ENCODE results near the gene HBE1.

HBE1 gene

DNA sequence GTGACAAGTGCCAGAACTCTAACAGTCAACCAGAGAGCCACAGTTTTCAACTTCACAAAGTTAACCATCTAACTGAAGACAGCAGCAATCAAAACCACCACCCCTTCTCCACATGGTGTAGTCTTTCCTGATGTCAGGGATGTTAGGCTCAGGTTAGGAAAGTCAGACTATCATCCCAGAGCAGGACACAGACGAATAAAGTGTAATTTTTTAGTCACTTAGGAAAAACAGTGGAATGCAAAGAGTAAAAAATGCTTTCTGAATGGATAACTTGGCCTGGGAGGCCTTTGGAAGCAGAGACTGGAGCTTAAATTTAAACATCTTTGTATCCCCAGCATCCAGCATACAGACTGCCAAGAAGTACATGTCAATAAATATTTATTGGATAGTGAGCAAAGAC lies 16.6 kb upstream of the HBE1 start:
- no peak for DNase-seq (ENCODE audit: extremely low spot score, insufficient read length, low read depth)
- FAIRE-seq = no peak

DNA sequence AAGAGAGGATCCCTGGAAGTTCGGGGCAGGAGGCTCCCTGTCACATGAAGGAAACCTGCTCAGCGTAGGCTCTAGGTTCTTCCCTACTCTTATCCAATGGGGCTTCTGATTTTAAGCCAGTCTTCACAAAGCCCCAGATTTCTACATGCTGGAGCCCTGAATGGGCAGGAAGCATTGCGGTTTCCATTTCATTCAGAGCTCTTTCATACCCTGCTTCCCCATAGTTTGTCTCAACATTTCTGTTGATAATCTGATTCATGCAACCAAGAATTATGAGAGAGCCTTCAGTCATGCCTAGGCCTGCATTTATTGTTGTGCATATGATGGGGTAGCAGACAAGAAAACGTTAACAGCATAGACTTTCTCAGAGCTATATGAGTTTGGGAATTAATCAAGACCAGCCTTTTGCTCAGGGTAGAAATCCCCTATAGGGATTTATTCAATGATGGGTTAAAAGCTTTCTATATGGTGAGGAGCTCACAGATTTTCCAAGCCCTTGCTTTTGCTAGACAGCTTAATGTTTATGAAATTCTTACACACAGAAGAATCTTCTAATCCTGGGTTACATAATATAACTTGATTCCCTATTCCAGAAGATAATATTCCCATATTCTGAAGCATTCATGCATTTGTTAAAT lies 16.1 kb upstream of the HBE1 start:
- FAIRE-seq (no peak), DNase-seq (ENCODE audit: extremely low spot score, insufficient read length, low read depth) (no peak)

- FAIRE-seq (no peak), DNase-seq (ENCODE audit: extremely low spot score, insufficient read length, low read depth) (no peak)
These were observed 14.9 kb upstream of the HBE1 start for GRCh38 chr11:5284637-5285036.

- FAIRE-seq (no peak), DNase-seq (ENCODE audit: extremely low spot score, insufficient read length, low read depth) (no peak)
These were observed 14.1 kb upstream of the HBE1 start for GRCh38 chr11:5283882-5284281.

GRCh38 chr11:5283086-5283485 lies 13.3 kb upstream of the HBE1 start:
- DNase-seq (ENCODE audit: extremely low spot score, insufficient read length, low read depth) (no peak), FAIRE-seq (no peak)

DNA sequence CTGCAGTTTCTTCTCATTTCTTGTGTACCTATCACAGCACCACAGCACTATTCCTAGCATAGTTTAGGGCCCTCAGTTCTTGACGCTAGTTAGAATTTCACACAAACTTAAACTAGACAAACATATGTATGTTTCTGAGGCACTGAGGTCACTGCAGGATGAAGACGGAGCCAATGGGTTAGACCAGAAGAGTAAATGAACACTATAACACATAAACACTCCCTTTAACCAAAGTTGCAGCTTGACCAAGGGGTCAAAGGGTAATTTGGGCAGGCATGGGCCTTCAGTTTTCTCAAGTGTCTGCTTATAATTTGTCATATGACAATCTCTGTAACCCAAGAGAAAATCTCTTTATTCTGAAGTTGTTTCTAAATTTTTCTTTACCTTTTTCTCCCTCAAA lies 12.9 kb upstream of the HBE1 start:
- FAIRE-seq (no peak), DNase-seq (ENCODE audit: extremely low spot score, insufficient read length, low read depth) (no peak)

GRCh38 chr11:5281596-5281995 lies 11.9 kb upstream of the HBE1 start:
- FAIRE-seq = no peak
- no peak for DNase-seq (ENCODE audit: extremely low spot score, insufficient read length, low read depth)

GRCh38 chr11:5280582-5281102 lies 10.9 kb upstream of the HBE1 start:
- FAIRE-seq = peak; percentile 86

DNA sequence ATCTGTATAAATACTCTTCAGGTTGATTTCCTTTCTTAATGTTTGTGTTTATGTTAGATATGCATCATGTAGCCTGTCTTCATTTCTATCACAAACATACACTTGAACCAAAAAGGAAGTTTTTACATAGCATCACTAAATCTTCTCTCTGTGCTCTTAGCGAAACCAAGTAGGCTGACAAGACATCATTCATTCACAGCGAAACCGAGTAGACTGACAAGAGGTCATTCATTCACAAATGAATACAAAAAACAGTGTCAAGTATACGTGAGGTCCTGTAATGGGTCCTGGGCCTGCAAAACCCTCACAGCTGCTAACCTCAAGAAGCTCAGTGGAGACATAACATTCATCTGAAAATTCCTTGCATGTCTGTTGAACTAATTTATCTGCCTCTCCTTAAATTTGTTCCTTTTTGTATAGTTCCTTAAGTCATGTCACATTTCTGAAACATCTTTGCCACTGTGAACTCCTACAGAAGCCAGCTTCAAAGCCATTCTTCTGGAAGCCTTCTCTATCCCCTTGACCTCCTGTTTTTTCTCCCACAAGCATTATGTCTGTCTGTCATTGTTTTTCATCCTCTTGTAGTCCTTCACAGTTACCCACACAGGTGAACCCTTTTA lies 9.8 kb upstream of the HBE1 start:
- DNase-seq (ENCODE audit: extremely low spot score, insufficient read length, low read depth) (no peak), FAIRE-seq (no peak)

More at GRCh38 chr11:5280582-5281102, 10.9 kb upstream of the HBE1 start:
- peak; percentile 39 for DNase-seq (ENCODE audit: extremely low spot score, insufficient read length, low read depth)

DNA sequence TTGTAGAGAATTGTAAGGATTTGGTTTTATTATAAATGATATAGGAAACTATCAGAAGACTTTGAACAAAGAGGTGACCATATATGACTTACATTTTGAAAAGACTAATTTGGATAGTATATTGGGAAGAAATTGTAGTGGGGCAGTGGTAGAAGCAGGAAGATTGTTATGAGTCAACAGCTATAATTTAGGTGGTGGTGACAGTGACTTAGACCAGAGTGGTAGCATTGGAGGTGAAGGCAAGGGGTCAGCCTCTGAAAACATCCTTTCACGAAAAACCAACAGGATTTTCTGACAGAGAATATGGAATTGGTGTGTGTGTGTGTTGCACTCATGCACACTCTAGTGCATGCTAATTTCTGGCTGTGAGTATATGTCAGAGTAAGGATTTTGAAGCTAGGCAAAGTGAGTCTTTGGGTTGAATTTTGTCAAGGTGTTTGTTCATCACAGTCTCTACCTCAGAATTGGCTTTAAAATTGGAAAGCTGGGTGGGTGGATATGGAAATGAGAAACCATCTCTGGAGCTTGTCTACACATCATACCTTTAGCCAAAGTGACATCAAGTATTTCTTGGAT lies 8.2 kb upstream of the HBE1 start:
- no peak for DNase-seq (ENCODE audit: extremely low spot score, insufficient read length, low read depth)
- no peak for FAIRE-seq

GRCh38 chr11:5276697-5277096 lies 7.0 kb upstream of the HBE1 start:
- FAIRE-seq = no peak
- no peak for DNase-seq (ENCODE audit: extremely low spot score, insufficient read length, low read depth)

- FAIRE-seq (no peak), DNase-seq (ENCODE audit: extremely low spot score, insufficient read length, low read depth) (no peak)
These were observed 5.8 kb upstream of the HBE1 start for GRCh38 chr11:5275369-5276110.

GRCh38 chr11:5274395-5274794 lies 4.7 kb upstream of the HBE1 start:
- DNase-seq (ENCODE audit: extremely low spot score, insufficient read length, low read depth) (no peak), FAIRE-seq (no peak)

GRCh38 chr11:5272395-5273017 lies 2.8 kb upstream of the HBE1 start:
- FAIRE-seq = no peak

DNA sequence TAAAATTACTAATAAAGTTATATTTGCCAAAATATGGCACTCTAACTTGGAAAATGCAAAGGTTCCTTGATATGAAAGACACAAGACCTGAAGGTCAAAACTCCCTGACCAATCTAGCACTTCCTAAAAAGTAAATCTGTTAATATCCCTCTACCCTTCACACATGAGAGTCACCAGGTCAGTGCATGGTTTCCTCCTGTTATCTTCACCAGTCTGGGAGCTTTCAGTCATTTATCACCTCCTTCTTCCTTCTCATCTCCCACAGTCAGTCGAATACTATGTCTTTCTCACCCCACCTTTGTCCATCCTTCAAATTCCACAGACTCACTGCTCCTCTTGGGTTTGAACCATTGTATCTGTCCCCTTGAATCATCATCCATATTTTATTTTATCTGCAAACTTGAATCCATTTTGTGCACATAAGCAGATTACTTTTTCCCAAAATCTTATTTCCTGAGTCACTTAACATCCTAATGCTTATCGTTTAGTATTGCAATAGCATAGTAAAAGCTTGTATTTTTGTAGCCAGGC lies 2.6 kb downstream of the HBE1 start:
- DNase-seq (ENCODE audit: extremely low spot score, insufficient read length, low read depth) = no peak
- no peak for FAIRE-seq

More at GRCh38 chr11:5272395-5273017, 2.8 kb upstream of the HBE1 start:
- DNase-seq (ENCODE audit: extremely low spot score, insufficient read length, low read depth) = no peak

- DNase-seq (ENCODE audit: extremely low spot score, insufficient read length, low read depth) (no peak), FAIRE-seq (no peak)
These were observed 3.1 kb downstream of the HBE1 start for GRCh38 chr11:5266609-5267008.

DNA sequence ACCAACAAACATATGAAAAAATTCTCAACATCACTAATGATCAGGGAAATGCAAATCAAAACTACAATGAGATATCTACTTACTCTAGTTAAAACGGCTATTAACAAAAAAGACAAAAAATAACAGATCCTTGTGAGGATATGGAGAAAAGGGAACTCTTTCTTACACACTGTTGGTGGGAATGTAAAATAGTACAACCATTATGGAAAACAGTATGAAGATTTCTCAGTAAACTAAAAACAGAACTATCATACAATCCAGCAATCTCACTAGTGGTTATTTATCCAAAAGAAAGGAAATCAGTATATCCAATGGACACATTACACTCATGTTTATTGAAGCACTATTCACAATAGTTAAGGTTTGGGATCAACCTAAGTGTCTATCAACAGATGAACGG lies 3.9 kb downstream of the HBE1 start:
- no peak for DNase-seq (ENCODE audit: extremely low spot score, insufficient read length, low read depth)
- no peak for FAIRE-seq

DNA sequence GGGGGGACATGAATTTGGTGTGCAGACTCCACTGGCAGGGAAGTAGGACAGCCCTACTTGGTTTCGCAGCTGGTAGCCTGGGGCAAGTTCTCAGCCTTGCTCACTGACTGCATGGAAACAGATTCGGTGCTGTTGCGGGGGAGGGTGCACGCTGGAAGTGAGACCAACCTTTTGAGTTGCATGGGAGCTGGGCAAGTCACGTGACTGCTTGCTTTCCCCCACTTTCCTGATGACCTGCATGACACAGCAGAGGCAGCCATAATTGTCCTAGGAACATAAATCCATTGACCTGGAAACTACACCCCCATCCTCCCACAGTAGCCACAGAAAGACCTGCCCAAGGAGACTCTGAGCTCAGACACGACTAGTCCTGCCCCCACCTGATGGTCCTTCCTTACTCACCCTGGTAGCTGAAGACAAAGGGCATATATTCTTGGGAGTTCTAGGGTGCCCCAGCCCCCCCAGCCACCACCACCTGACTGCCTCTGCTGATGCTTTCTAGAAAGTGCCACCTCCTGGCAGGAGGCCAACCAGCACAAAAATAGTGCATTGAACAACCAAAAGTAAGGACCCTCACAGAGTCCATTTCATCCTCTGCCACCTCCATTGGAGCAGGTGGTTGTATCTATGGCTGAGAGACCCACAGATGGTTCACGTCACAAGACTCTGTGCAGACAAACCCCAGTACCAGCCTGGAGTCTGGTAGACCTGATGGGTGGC lies 11.0 kb downstream of the HBE1 start:
- DNase-seq (ENCODE audit: extremely low spot score, insufficient read length, low read depth) (no peak), FAIRE-seq (no peak)

- DNase-seq (ENCODE audit: extremely low spot score, insufficient read length, low read depth) = no peak
- FAIRE-seq = no peak
These were observed 12.4 kb downstream of the HBE1 start for GRCh38 chr11:5257296-5257695.
